GM12865 (cell line): Measurements from ENCODE around the gene RPN1.

Experiments
- DNase-seq: peaks from one replicate; pipeline ENCODE4 v3.0.0; 2010; ENCODE audit warnings: low read depth
- H3K4me3 ChIP-seq: 2 replicates; pipeline ENCODE4 v1.5.1; 2011; ENCODE audit warnings: mild to moderate bottlenecking, low read depth, low read length, control low read depth
- CTCF ChIP-seq: IDR thresholded peaks from 2 replicates; pipeline ENCODE4 v1.5.1; 2011; ENCODE audit warnings: low read length, control low read depth, low read depth, inconsistent platforms; ENCODE audit not compliant: insufficient read depth; ENCODE audit errors: missing control alignments

RPN1 gene

GRCh38 chr3:128609294-128609693, 41.3 kb downstream of the RPN1 start:
- H3K4me3 ChIP-seq, result no peak overlapping the region
- no peak for DNase-seq
- no peak for TF ChIP-seq CTCF

- H3K4me3 ChIP-seq, result no peak overlapping the region
- TF ChIP-seq CTCF, result no peak
- DNase-seq, result no peak
These were observed 42.9 kb downstream of the RPN1 start for GRCh38 chr3:128607710-128608048.

GRCh38 chr3:128606094-128606493, 44.5 kb downstream of the RPN1 start:
- no peak overlapping the region for H3K4me3 ChIP-seq
- DNase-seq, result no peak
- no peak for TF ChIP-seq CTCF

GRCh38 chr3:128605091-128606046, 45.2 kb downstream of the RPN1 start:
- DNase-seq, result no peak
- TF ChIP-seq CTCF, result no peak
- H3K4me3 ChIP-seq, result no peak overlapping the region

GRCh38 chr3:128603811-128604775, 46.5 kb downstream of the RPN1 start:
- no peak for TF ChIP-seq CTCF
- H3K4me3 ChIP-seq, result no peak overlapping the region
- no peak for DNase-seq

GRCh38 chr3:128603313-128603712, 47.3 kb downstream of the RPN1 start:
- no peak overlapping the region for H3K4me3 ChIP-seq
- DNase-seq, result no peak
- no peak for TF ChIP-seq CTCF
